CD4-positive, alpha-beta T cell treated with Interleukin-2 at 100 ng/mL for 4 hours (primary cell): ENCODE results near the gene COG3.

Source experiments
- DNase-seq: peaks from one replicate; pipeline ENCODE4 v3.0.0-alpha.2; 2020; ENCODE audit warnings: low spot score

COG3 gene

GRCh38 chr13:45503658-45504057, 38.9 kb downstream of the COG3 start:
- DNase-seq: no peak

- DNase-seq: no peak
Observed at GRCh38 chr13:45506811-45507210, 42.1 kb downstream of the COG3 start.

GRCh38 chr13:45508776-45509175, 44.0 kb downstream of the COG3 start:
- DNase-seq: no peak

GRCh38 chr13:45510672-45511071, 45.9 kb downstream of the COG3 start:
- no peak for DNase-seq

- peak; percentile 74 for DNase-seq
Observed at GRCh38 chr13:45511310-45512097, 46.8 kb downstream of the COG3 start.

GRCh38 chr13:45512098-45512496, 47.4 kb downstream of the COG3 start:
- DNase-seq: peak; percentile 3

GRCh38 chr13:45516757-45517156, 52.0 kb downstream of the COG3 start:
- DNase-seq: no peak

GRCh38 chr13:45518525-45519245, 53.9 kb downstream of the COG3 start:
- DNase-seq: no peak

GRCh38 chr13:45519493-45519892, 54.8 kb downstream of the COG3 start:
- no peak for DNase-seq

- DNase-seq: peak; percentile 4
Observed at GRCh38 chr13:45521297-45521696, 56.6 kb downstream of the COG3 start.

- DNase-seq: no peak
Observed at GRCh38 chr13:45522571-45522970, 57.8 kb downstream of the COG3 start.

GRCh38 chr13:45527699-45528462, 63.1 kb downstream of the COG3 start:
- DNase-seq: no peak

GRCh38 chr13:45529758-45530157, 65.0 kb downstream of the COG3 start:
- DNase-seq: no peak

GRCh38 chr13:45534604-45535003, 69.9 kb downstream of the COG3 start:
- DNase-seq: no peak

GRCh38 chr13:45536224-45536623, 71.5 kb downstream of the COG3 start:
- DNase-seq: no peak

GRCh38 chr13:45537516-45537915, 72.8 kb downstream of the COG3 start:
- DNase-seq: no peak

- DNase-seq: no peak
Observed at GRCh38 chr13:45538382-45538781, 73.6 kb downstream of the COG3 start.

GRCh38 chr13:45540195-45540594, 75.5 kb downstream of the COG3 start:
- no peak for DNase-seq

GRCh38 chr13:45540864-45541263, 76.1 kb downstream of the COG3 start:
- no peak for DNase-seq

GRCh38 chr13:45541806-45542205, 77.1 kb downstream of the COG3 start:
- no peak for DNase-seq

- DNase-seq: no peak
Observed at GRCh38 chr13:45542391-45542790, 77.7 kb downstream of the COG3 start.

GRCh38 chr13:45542878-45543277, 78.1 kb downstream of the COG3 start:
- no peak for DNase-seq

- no peak for DNase-seq
Observed at GRCh38 chr13:45544520-45544919, 79.8 kb downstream of the COG3 start.
